Parathyroid adenoma (tissue), 2 donors: ENCODE data around the gene NPIPA5.
"Not testable (repeated sequence)": the region's sequence is repeated elsewhere in the genome, so short reads cannot be mapped to it uniquely, and the experiment has no call there.

Source experiments
- H2AFZ ChIP-seq: fragments of 300-600 bp; sonication (generic); one replicate; pipeline ENCODE4 v1.7.0; 2017; ENCODE audit warnings: antibody characterized with exemption, mild to moderate bottlenecking
- H3K27ac ChIP-seq: fragments of 300-600 bp; sonication (generic); one replicate; pipeline ENCODE4 v1.7.0; 2017
- H3K27me3 ChIP-seq: fragments of 300-600 bp; sonication (generic); one replicate; pipeline ENCODE4 v1.7.0; 2017; ENCODE audit warnings: low read length; ENCODE audit not compliant: control insufficient read depth, insufficient read depth
- H3K36me3 ChIP-seq: fragments of 300-600 bp; sonication (generic); one replicate; pipeline ENCODE4 v1.7.0; 2017; ENCODE audit warnings: low read length; ENCODE audit not compliant: control insufficient read depth, insufficient read depth
- H3K4me1 ChIP-seq: fragments of 300-600 bp; sonication (generic); one replicate; pipeline ENCODE4 v1.7.0; 2017; ENCODE audit warnings: control low read depth
- H3K4me2 ChIP-seq: fragments of 300-600 bp; sonication (generic); one replicate; pipeline ENCODE4 v1.7.0; 2017; ENCODE audit warnings: low read length
- H3K4me3 ChIP-seq: fragments of 300-600 bp; sonication (generic); one replicate; pipeline ENCODE4 v1.7.0; 2017; ENCODE audit warnings: low read depth, low read length
- H3K79me2 ChIP-seq: fragments of 300-600 bp; sonication (generic); one replicate; pipeline ENCODE4 v1.7.0; 2017; ENCODE audit warnings: control low read depth
- H3K9ac ChIP-seq: fragments of 300-600 bp; sonication (generic); one replicate; pipeline ENCODE4 v1.7.0; 2017; ENCODE audit warnings: mild to moderate bottlenecking
- H3K9me3 ChIP-seq: fragments of 300-600 bp; sonication (generic); one replicate; pipeline ENCODE4 v1.7.0; 2017; ENCODE audit warnings: low read length; ENCODE audit not compliant: control insufficient read depth
- donor health status: primary hyperparathyroidism.

The NPIPA5 gene

GRCh38 chr16:15351745-15352144, 26.3 kb downstream of the NPIPA5 start:
- not testable (repeated sequence) for H3K4me1 ChIP-seq, H3K27ac ChIP-seq, H3K36me3 ChIP-seq, H3K9ac ChIP-seq, H2AFZ ChIP-seq, H3K27me3 ChIP-seq, H3K4me2 ChIP-seq, H3K4me3 ChIP-seq, H3K9me3 ChIP-seq, H3K79me2 ChIP-seq

DNA sequence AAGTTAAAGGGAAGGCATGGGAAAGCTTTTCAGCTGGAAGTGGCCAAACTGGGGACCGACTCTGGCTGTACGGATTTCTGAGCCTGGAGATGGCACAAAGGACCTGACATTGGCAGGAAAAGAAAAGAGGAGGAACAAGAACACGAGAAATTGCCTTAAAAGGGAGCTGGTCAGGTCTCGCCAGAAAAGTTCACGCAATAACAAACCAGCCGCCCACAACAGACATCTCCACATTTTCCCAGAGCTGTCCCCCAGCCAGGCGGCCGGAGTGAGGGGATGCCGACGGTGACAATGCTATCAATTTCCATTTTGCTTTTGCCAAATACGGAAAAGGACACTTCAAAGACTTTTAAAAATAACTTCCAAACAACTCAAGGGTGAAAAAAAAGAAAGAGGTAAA, 26.8 kb downstream of the NPIPA5 start:
- H2AFZ ChIP-seq, H3K27ac ChIP-seq, H3K4me3 ChIP-seq, H3K4me2 ChIP-seq, H3K79me2 ChIP-seq, H3K9me3 ChIP-seq, H3K36me3 ChIP-seq, H3K4me1 ChIP-seq, H3K9ac ChIP-seq, H3K27me3 ChIP-seq: not testable (repeated sequence)

GRCh38 chr16:15348721-15349120, 29.4 kb downstream of the NPIPA5 start:
- H3K4me3 ChIP-seq, H3K4me2 ChIP-seq, H2AFZ ChIP-seq, H3K27ac ChIP-seq, H3K36me3 ChIP-seq, H3K27me3 ChIP-seq, H3K9ac ChIP-seq, H3K4me1 ChIP-seq, H3K79me2 ChIP-seq, H3K9me3 ChIP-seq: not testable (repeated sequence)

GRCh38 chr16:15342337-15342736, 35.8 kb downstream of the NPIPA5 start:
- H3K9me3 ChIP-seq, H3K36me3 ChIP-seq, H3K27ac ChIP-seq, H3K79me2 ChIP-seq, H2AFZ ChIP-seq, H3K9ac ChIP-seq, H3K4me3 ChIP-seq, H3K4me2 ChIP-seq, H3K4me1 ChIP-seq, H3K27me3 ChIP-seq: not testable (repeated sequence)

DNA sequence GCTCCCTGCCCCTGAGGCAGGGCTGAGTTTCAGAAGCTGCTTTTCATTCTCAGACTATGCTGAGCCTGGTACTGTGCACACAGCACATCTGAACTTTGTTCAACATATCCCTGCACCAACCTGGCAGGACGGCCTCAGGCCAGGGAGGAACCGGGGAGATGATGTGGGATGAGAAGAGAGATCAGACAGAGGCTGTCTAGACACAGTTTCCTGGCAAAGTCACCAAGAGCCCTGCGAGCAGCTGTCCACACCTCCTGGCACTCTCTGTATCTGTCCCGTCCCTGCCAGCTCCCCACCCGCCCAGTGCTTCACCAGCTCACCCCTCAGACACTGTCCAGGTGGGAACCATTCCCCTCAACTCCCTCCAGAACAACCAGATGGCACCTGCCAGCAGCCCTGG, 39.1 kb downstream of the NPIPA5 start:
- H3K9me3 ChIP-seq, H3K36me3 ChIP-seq, H3K27me3 ChIP-seq, H3K4me1 ChIP-seq, H3K27ac ChIP-seq, H3K79me2 ChIP-seq, H3K4me2 ChIP-seq, H3K4me3 ChIP-seq, H3K9ac ChIP-seq, H2AFZ ChIP-seq: not testable (repeated sequence)

GRCh38 chr16:15337974-15338605, 40.0 kb downstream of the NPIPA5 start:
- not testable (repeated sequence) for H3K27ac ChIP-seq, H2AFZ ChIP-seq, H3K4me1 ChIP-seq, H3K36me3 ChIP-seq, H3K9me3 ChIP-seq, H3K4me3 ChIP-seq, H3K4me2 ChIP-seq, H3K79me2 ChIP-seq, H3K27me3 ChIP-seq, H3K9ac ChIP-seq

DNA sequence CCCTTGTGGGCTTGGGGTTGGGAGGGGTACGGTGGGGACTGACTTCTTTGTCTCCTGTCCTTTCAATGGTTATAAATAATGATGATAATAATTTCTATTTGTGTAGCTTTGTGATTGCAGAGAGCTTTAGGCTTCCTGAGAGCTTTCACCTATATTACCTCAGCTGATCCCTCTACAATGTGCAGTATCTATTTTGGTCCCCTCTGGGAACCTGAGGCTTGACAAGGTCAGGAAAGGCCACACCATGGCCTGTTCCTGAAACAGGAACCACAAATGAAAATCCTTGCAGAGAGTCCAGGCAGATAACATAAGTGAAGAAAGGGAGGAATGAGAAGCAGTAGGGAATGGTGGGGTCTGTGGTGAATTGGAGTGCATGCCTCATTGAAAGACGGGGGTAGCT, 42.5 kb downstream of the NPIPA5 start:
- H3K4me1 ChIP-seq, H3K27me3 ChIP-seq, H3K36me3 ChIP-seq, H3K27ac ChIP-seq, H3K4me2 ChIP-seq, H3K4me3 ChIP-seq, H3K9ac ChIP-seq, H3K9me3 ChIP-seq, H2AFZ ChIP-seq, H3K79me2 ChIP-seq: not testable (repeated sequence)

GRCh38 chr16:15333969-15334368, 44.1 kb downstream of the NPIPA5 start:
- not testable (repeated sequence) for H3K4me2 ChIP-seq, H3K4me3 ChIP-seq, H3K4me1 ChIP-seq, H2AFZ ChIP-seq, H3K36me3 ChIP-seq, H3K9ac ChIP-seq, H3K79me2 ChIP-seq, H3K27me3 ChIP-seq, H3K27ac ChIP-seq, H3K9me3 ChIP-seq

- H3K9ac ChIP-seq, H3K79me2 ChIP-seq, H3K27me3 ChIP-seq, H3K4me2 ChIP-seq, H3K9me3 ChIP-seq, H3K4me3 ChIP-seq, H2AFZ ChIP-seq, H3K4me1 ChIP-seq, H3K36me3 ChIP-seq, H3K27ac ChIP-seq: not testable (repeated sequence)
These were observed 47.1 kb downstream of the NPIPA5 start for GRCh38 chr16:15330978-15331377.

DNA sequence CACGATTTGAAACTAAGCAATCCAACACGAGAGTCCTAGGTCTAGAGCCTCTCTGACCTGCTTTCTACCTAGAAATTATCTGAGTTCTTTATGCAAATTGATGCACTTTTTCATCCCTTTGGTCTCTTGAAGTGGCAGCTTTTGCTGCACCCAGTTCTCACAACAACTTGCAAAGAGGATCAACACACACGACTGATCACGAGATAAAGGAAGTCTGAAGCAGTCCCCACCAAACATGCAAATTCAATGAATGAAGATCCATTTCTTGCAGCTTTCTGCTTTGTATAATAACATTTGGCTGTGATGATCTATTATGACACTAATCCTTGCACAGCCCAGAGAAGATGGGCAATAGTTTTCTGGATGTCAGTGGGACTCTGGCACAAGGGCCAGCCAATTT, 53.1 kb downstream of the NPIPA5 start:
- H3K27me3 ChIP-seq: not testable (repeated sequence)

DNA sequence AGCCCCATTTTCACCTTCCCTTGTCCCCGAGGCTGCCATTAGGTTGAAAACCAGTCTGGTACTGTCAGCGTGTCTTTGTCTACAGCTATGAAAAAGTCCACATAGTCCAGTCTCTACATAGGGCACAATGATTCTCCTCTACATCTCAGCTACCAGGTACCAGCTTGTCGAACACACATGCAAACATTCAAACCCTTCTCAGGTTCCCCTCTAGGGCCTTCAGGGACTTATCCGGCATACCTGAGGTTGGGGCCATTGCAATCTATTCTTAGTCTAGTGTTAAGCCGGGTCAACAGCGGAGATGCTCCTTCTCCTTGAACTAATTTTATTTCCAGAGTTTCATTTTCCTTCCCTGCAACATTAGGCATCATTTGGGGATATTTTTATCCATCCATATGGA, 54.7 kb downstream of the NPIPA5 start:
- H3K79me2 ChIP-seq, H3K4me2 ChIP-seq, H3K9me3 ChIP-seq, H3K9ac ChIP-seq, H3K36me3 ChIP-seq, H3K4me1 ChIP-seq, H3K27ac ChIP-seq, H3K4me3 ChIP-seq, H2AFZ ChIP-seq, H3K27me3 ChIP-seq: not testable (repeated sequence)

More for the DNA sequence above, 53.1 kb downstream of the NPIPA5 start:
- not testable (repeated sequence) for H3K4me2 ChIP-seq, H3K9ac ChIP-seq, H3K36me3 ChIP-seq, H3K9me3 ChIP-seq, H2AFZ ChIP-seq, H3K4me1 ChIP-seq, H3K27ac ChIP-seq, H3K79me2 ChIP-seq, H3K4me3 ChIP-seq
